HTR-8/SVneo (cell line): ENCODE measurements around the gene MLLT10.
"Not testable (repeated sequence)": the region's sequence is repeated elsewhere in the genome, so short reads cannot be mapped to it uniquely, and the experiment has no call there.

ENCODE experiments used
- DNase-seq: peaks from one replicate; pipeline ENCODE4 v3.0.0; 2011; ENCODE audit warnings: low spot score, mixed read lengths; ENCODE audit not compliant: insufficient read length
- FAIRE-seq: peaks from 2 replicates; lab custom pipeline; 2011; peaks lifted over from hg19 to GRCh38; lab: Jason Lieb, UNC

The MLLT10 gene

DNA sequence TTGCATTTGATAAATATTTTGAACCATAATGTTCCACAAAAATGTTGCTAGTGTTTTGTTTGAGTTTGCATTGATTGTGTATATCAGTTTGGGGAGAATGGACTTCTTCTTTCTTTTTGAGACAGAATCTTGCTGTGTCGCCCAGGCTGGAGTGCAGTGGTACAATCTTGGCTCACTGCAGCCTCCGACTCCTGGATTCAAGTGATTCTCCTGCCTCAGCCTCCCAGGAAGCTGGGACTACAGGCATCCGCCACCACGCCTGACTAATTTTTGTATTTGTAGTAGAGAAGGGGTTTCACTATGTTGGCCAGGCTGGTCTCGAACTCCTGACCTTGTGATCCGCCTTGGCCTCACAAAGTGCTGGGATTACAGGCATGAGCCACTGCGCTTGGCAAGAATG, 25.0 kb downstream of the MLLT10 start:
- FAIRE-seq, DNase-seq: not testable (repeated sequence)

DNA sequence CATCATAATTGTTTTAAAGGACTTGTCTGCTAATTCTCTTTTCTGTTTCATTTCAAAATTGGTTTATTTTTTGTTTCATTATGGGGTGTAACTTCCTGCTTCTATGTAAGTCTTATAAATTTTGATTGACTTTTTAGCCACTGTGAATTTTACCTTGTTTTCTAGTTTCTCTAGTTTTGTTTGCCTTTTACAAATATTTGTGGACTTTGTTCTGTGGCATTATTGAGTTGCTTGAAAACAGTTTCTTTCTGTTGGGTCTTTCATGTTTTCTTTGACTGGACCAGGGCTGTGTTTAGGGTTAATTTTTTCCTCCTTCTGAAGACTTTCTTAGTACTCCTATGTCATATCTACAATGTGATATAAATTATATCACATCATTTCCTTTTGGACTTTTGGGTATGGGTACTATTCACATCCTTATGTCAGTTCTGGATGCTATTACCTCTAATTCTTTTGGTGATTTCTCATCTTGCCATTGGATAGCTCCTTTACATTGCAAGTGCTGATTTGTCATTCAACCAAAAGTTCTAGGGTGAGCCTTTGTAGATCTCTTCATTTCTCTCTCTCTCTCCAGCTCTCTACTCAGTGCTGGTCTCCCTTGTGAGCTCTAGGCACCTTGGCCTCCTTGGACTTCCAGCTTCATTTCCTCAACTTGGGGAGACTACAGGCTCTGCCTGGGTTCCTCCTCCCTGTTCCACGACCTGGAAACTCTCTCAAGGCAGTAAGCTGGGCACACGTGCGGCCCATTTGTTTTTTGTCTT, 36.9 kb downstream of the MLLT10 start:
- no peak for FAIRE-seq

DNA sequence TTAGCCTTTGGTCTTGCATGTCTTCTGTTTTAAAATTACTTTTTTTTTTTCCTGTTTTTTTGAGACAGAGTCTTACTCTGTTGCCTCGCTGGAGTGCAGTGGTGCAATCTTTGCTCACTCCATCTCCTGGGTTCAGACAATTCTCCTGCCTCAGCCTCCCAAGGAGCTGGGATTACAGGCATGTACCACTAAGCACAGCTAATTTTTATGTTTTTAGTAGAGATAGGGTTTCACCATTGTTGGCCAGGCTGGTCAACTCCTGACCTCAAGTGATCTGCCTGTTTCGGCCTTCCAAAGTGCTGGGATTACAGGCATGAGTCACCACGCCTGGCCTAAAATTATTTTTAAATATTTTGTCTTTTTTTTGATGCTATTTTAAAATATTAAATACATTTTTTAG, 38.5 kb downstream of the MLLT10 start:
- DNase-seq (no peak), FAIRE-seq (no peak)

More for the DNA sequence above, 36.9 kb downstream of the MLLT10 start:
- DNase-seq, result no peak

DNA sequence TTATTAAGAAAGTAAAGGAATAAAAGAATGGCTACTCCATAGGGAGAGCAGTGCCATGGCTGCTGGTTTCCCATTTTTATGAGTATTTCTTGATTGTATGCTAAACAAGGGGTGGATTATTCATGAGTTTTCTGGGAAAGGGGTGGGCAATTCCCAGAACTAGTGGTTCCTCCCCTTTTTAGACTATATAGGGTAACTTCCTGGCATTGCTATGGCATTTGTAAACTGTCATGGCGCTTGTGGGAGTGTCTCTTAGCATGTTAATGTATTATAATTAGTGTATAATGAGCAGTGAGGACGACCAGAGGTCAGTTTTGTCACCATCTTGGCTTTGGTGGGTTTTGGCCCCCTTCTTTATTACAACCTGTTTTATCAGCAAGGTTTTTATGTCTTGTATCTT, 40.5 kb downstream of the MLLT10 start:
- not testable (repeated sequence) for DNase-seq, FAIRE-seq

DNA sequence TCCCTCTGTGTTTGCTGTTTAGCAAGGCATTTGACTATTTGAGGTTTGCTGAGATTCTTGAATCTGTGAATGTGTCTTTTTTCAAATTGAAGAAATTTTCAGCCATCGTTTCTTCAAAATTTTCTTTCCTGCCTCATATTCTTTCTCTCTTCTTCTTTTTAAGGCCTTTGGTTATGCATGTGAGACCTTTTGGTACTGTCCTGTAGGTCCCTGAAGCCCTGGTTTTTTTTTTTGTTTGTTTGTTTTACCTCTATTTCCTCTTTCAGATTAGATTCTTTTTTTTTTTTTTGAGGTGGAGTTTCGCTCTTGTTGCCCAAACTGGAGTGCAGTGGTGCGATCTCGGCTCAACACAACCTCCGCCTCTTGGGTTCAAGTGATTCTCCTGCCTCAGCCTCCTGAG, 45.3 kb downstream of the MLLT10 start:
- FAIRE-seq (no peak), DNase-seq (no peak)

DNA sequence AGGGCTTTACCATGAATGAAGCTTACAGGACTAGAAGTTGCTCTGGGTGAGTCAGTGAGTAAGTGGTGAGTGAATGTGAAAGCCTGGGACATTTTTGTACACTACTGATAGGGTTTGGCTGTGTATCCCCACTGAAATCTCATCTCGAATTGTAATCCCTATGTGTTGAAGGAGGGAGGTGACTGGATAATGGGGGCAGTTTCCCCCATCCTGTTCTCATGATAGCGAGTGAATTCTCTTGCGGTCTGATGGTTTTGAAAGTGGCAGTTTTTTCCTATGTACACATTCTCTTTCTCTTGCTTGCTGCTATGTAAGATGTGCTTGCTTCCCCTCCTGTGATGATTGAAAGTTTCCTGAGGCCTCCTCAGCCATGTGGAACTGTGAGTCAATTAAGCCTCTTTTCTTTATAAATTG, 47.4 kb downstream of the MLLT10 start:
- not testable (repeated sequence) for DNase-seq, FAIRE-seq

DNA sequence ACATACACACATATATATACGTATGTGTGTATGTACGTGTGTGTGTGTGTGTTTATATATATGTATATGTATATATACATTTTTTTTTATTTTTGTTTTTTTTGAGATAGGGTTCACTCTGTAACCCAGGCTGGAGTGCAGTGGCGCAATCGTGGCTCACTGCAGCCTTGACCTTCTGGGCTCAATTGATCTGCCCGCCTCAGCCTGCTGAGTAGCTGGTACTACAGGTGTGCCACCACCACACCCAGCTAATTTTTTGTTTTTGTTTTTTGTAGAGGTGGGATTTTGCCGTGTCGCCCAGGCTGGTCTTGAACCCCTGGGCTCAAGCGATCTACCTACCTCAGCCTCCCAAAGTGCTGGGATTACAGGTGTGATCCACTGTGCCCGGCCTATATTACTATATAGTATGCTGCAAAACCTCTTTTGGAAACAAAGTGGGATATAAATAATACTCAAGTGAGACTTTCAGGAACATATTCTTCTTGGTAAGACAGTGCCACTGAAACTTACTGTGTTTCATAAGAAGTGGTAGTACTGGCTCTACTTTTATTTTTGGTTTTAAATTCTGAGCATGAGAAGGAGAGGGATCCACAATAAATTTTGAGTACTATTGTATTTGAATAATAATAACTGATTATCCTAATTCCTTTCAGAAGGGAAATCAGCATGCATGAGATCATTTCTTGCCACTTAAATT, 51.0 kb downstream of the MLLT10 start:
- no peak for DNase-seq
- no peak for FAIRE-seq

DNA sequence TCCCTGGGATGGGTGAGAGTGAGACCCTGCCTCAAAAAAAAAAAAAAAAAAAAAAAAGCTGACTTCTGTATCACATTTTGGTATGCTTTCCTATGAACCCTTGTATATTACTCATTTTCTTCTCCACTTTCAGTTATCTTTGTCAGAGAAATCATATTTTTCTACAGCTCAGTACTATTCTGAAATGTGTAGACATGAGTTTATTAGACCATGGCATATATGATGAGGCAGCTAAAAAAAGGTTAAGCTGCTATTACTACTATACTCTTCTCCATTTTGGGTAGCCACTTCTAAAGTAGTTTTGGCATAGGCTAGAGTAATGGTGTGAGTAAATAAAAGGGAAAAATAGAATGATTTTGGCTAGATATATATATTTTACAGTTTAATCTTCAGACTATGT, 53.4 kb downstream of the MLLT10 start:
- DNase-seq (no peak), FAIRE-seq (no peak)

DNA sequence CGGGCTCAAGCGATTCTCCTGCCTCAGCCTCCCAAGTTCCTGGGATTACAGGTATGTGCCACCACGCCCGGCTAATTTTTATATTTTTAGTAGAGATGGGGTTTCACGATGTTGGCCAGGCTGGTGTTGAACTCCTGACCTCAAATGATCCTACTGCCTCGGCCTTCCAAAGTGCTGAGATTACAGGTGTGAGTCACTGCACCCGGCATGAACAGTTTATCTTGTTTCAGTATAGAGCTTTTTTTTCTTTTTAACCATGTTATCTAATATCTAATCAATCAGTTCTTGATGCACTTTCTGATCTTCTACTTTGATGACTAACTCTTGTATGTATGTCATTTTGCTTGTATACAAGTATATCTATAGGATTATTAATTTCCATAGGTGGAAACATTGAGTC, 54.1 kb downstream of the MLLT10 start:
- FAIRE-seq, DNase-seq: not testable (repeated sequence)

DNA sequence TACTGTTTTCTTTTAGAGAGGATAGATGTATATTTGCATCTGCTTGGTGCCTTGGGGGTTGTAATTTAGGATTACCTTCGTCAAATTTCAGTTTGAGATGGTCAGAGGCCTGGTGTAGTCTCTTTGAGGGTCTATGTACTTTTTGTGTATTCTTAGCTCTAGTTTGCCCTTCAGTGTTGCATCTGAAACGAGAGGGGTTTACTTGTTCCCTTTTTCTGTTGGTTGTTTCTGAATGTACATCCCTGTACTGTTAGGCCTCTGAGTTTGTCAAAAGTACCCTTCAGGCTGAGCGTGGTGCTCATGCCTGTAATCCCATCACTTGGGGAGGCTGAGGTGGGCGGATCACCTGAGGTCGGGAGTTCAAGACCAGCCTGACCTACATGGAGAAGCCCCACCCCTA, 60.0 kb downstream of the MLLT10 start:
- FAIRE-seq (no peak), DNase-seq (no peak)

DNA sequence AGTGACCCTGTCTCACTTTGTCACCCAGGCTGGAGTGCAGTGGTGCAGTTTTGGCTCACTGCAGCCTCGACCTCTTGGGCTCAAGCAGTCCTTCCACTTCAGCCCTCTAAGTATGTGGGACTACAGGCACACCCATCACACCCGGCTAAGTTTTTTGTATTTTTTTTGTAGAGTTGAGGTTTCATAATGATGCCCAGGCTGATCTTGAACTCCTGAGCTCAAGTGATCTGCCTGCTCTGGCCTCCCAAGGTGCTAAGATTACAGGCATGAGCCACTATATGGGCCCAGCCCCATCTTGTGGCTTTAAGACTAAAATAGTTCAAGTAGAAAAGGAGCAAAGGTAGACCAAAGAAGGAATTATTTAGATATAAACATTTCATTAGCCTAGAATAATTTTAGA, 65.5 kb downstream of the MLLT10 start:
- DNase-seq (no peak), FAIRE-seq (no peak)

DNA sequence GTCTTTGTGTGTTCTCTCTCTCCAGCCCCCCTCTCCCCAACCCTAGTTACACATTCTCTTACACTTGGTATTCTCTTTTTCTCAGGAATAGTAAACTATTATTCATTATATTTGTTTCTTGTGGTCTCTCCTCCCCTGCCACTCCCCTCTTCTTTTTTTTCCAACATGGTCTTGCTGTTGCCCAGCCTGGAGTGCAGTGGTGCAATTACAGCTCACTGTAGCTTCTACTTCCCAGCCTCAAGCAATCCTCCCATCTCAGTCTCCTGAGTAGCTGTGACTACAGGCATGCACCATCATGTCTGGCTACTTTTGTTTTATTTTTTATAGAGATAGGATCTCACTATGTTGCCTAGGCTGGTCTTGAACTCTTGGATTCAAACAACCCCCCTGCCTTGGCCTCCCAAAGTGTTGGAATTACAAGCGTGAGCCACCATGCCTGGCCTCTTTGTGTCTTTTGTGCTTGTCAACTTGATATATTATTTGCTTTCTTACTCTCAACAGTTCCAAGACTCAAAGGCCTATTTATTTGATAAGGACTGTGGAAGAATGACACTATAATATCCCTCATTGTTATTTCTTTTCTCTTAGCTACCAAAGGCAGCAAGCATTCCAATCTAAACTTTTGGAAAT, 66.9 kb downstream of the MLLT10 start:
- no peak for DNase-seq
- FAIRE-seq, result no peak

DNA sequence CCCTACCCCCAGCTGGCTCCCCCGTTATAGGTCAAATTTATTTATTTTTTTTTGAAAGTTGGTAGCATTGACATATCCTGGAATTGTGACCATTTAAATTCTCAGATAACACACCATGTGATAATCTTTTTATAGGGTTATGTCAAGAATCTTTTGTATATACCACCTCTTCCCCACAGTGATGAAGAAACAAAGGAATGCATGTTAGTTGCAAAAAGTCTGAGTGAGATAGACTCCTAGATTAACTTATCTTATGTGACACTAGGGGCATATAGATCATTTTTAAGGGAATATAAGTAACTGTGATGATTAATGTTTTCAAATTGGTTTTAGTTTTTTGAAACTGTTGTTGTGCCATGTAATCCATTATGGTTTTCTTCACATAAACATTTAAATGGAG, 68.3 kb downstream of the MLLT10 start:
- no peak for FAIRE-seq
- DNase-seq, result no peak

DNA sequence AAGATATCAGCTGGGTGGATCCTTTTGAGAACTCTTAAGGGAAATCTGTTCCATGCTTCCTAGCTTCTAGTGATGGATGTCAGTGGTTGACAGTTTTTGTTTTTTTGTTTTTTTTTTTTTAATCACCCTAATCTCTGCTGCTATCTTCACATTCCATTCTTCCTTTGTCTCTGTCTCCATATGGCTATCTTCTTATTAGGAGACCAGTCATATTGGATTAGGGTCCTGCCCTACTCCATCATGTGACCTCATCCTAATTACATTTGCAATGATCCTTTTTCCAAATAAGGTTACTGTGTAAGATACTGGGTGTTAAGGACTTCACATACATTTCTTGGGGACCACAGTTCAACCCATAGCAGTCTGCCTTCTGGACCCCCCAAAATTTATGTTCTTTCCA, 69.7 kb downstream of the MLLT10 start:
- FAIRE-seq, result no peak

DNA sequence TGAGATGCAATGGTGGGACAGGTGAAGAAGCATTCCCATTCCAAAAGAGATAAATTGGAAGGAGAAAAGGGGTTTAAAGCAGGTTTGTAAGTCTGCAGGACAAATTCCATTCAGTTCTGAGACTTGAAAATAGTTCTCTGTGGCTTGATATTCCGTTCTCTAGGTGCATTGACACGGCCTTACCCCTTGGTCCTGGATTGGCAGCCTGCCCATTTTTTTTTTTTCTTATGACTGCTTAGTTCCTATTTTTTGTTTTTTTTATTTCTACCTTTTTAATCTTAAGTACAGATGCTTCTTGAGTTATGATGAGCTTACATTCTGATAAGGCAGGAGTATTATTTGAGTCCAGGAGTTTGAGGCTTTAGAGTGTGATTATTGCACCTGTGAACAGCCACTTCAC, 70.6 kb downstream of the MLLT10 start:
- no peak for DNase-seq
- no peak for FAIRE-seq

More for the DNA sequence above, 69.7 kb downstream of the MLLT10 start:
- no peak for DNase-seq

DNA sequence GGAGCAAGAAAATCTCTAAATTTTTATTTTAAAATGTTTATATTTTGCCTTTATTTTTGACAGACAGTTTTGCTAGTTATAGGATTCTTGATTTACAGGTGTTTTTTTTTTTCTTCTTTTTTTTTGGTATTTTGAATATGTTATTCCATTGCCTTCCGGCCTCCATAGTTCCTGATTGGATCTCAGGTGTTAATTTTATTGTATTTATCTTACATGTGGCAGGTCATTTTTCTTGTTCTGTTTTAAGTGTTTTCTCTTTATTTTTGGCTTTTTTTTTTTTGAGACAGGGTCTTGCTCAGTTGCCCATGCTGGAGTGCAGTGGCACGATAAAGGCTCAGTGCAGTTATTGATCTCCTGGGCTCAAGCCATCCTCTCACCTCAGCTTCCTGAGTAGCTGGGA, 73.9 kb downstream of the MLLT10 start:
- DNase-seq, result no peak
- FAIRE-seq, result no peak

DNA sequence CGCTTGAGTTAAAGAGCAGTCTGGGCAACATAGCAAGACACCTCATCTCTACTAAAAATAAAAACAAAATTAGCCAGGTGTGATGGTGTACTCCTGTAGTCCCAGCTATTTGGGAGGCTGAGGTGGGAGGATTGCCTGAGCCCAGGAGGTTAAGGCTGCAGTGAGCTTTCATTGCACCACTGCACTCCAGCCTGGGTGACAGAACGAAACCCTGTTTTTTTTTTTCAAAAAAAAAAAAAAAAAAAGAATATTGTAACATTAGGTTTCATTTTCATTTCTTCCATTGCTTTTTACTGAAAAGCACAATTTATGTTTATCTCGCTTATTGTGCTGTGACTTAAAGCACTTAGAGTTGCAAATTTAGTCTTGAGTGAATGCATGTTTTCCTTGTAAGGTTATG, 80.0 kb downstream of the MLLT10 start:
- DNase-seq (no peak), FAIRE-seq (no peak)

DNA sequence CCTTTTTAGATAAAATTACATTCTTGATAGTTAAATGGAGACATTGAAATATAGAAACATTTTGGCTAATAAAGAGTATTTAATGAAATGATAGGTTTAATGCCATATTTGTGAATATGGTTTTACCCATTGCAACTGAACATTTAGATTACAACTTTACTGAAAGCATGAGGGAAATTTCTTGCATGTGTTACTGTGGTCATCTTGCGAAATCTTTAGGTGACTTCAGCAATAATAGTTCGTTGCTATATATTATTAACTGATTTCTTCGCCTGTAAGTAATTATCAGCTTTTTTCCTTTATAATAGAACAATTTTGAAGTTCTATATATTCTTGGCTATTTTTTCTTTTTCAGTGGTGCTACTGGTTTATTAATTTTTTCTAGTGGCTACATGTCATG, 83.2 kb downstream of the MLLT10 start:
- DNase-seq (no peak), FAIRE-seq (no peak)

DNA sequence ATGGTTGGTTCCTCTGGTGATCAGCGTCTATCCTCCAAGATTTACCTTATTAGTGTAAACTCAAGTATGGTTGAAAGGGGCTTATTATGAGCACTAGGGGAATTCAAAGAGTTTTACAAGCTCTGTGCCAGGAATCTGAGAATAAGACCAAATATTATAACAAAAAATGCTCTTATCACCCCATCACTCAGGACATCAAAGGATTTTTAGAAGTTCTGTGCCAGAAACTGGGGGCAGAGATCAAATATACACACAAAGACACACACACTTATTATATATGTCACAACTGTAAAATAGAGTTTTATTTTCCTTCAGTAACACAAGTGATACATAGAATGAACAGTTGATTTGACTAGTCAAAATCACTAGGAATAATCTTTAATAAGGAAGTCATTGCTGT, 89.3 kb downstream of the MLLT10 start:
- FAIRE-seq (no peak), DNase-seq (no peak)

DNA sequence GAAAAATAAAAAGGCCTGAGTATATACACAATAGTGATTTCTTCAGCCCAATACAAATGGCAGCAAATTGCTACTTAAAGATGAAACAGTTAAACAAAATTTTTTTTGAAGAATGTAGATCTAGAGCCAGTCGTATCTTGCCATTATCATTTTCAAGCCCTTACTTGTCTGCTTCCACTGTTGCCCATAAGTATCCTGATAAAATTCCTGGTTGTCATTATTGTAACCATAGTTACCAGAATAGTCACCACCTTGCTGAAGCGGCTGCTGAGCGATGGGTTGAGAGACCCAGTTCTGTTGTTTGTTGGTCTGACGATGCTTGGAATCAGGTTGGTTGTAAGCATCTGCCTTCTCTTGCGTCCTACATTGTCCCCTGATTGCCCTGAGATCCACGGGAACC, 90.4 kb downstream of the MLLT10 start:
- not testable (repeated sequence) for DNase-seq, FAIRE-seq

DNA sequence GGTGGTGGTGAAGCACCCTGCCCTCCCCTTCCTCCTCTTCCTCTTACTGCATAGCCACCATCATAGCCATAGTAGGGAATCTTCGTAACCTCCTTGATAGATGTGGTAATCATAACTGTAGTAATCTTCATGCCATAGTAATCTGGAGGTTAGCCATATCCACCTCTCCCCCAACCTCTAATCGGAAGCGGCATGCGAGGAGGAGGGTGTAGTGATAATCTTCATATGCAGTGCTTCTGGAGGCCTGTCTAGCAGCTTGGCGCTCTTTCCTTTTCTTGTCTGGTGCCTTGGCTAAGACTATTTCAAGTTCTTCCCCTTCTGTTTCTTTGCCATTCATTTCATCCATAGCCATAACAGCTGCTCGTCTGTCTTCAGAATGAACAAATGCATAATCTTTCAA, 90.9 kb downstream of the MLLT10 start:
- FAIRE-seq, result no peak
- no peak for DNase-seq
